Measurements from ENCODE around the gene FGF2. TPM values are rescaled to one million over a fixed set of nuclear protein-coding genes. Genes with fewer than 3 reads are reported as not detected.

Gene FGF2
- total RNA-seq, 1 experiment from 2014 or later = 4.1 TPM

- H3K9me2 ChIP-seq (replicated peaks; ENCODE audit: low read length) = no peaks in the 10 kb centered on the region
- H3K4me2 ChIP-seq (ENCODE audit: low read length) = no peak overlapping the region
- TF ChIP-seq EZH2phosphoT487 (IDR thresholded peaks at IDR 0.05; ENCODE audit: borderline replicate concordance, low read length) = no peak
- no peak for TF ChIP-seq EZH2 (IDR thresholded peaks at IDR 0.05; ENCODE audit: low read length, unreplicated experiment)
- TF ChIP-seq, protein P1, sequence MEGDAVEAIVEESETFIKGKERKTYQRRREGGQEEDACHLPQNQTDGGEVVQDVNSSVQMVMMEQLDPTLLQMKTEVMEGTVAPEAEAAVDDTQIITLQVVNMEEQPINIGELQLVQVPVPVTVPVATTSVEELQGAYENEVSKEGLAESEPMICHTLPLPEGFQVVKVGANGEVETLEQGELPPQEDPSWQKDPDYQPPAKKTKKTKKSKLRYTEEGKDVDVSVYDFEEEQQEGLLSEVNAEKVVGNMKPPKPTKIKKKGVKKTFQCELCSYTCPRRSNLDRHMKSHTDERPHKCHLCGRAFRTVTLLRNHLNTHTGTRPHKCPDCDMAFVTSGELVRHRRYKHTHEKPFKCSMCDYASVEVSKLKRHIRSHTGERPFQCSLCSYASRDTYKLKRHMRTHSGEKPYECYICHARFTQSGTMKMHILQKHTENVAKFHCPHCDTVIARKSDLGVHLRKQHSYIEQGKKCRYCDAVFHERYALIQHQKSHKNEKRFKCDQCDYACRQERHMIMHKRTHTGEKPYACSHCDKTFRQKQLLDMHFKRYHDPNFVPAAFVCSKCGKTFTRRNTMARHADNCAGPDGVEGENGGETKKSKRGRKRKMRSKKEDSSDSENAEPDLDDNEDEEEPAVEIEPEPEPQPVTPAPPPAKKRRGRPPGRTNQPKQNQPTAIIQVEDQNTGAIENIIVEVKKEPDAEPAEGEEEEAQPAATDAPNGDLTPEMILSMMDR (conservative IDR thresholded peaks at IDR 0.05; ENCODE audit: low read depth, low read length) = no peak
- BruUV-seq (replicated peaks) = no TSS peak
- H3K79me2 ChIP-seq (ENCODE audit: low read length) = no peaks in the 10 kb centered on the region
- H2AFZ ChIP-seq (ENCODE audit: low read length) = no peak overlapping the region
- ChIA-PET CTCF (no interaction called here), POLR2A (ENCODE audit: unreplicated experiment) (interaction anchor here (0.5 kb wide), 1 partner anchor 126 kb away, joined by 4 read pairs; no protein-coding TSS in a partner anchor)
- no peak overlapping the region for H3K4me3 ChIP-seq (ENCODE audit: low read length)
- intact Hi-C loops (cut with micrococcal nuclease) = loop anchor here (10.0 kb wide), 1 partner anchor 46 kb away; no protein-coding TSS in a partner anchor
- H3K36me3 ChIP-seq (ENCODE audit: low read depth, low read length) = no peaks in the 10 kb centered on the region; the same call in 1 of the 2 replicates
- H3K27ac ChIP-seq (ENCODE audit: low read length) = no peak overlapping the region
- H3K4me1 ChIP-seq (ENCODE audit: insufficient read depth, low read length) = peaks cover 18% of the 10 kb centered on the region
- ATAC-seq (no peak), DNase-seq (no peak)
- H3K9ac ChIP-seq (ENCODE audit: low read length) = no peak overlapping the region
- 0 out of 2 replicates have a peak, but pooled peaks cover 8% of the 10 kb centered on the region for H3K9me3 ChIP-seq (ENCODE audit: low read length)
- H3F3A ChIP-seq (ENCODE audit: low read length, unreplicated experiment) = no peaks in the 10 kb centered on the region
- no peaks in the 10 kb centered on the region for H3K27me3 ChIP-seq (ENCODE audit: low read length)
- no peaks in the 10 kb centered on the region for H4K20me1 ChIP-seq (ENCODE audit: low read length)
Measured at GRCh38 chr4:122788935-122789334, 37.7 kb upstream of the FGF2 start.

GRCh38 chr4:122793811-122794210 is 32.8 kb upstream of the FGF2 start:
- intact Hi-C loops (cut with micrococcal nuclease) = no loop called here
- no peak for ATAC-seq
- ChIA-PET CTCF (no interaction called here), POLR2A (ENCODE audit: unreplicated experiment) (no interaction called here)
- BruUV-seq (replicated peaks) = no TSS peak
- no peaks in the 10 kb centered on the region for H3K27me3 ChIP-seq (ENCODE audit: low read length)
- H3K9me3 ChIP-seq (ENCODE audit: low read length) = no peaks in the 10 kb centered on the region
- no peaks in the 10 kb centered on the region for H3K36me3 ChIP-seq (ENCODE audit: low read depth, low read length)
- DNase-seq = no peak
- H3K79me2 ChIP-seq (ENCODE audit: low read length) = no peaks in the 10 kb centered on the region
- no peak overlapping the region for H3K4me2 ChIP-seq (ENCODE audit: low read length)
- no peaks in the 10 kb centered on the region for H3F3A ChIP-seq (ENCODE audit: low read length, unreplicated experiment)
- H4K20me1 ChIP-seq (ENCODE audit: low read length) = no peaks in the 10 kb centered on the region
- H2AFZ ChIP-seq (ENCODE audit: low read length) = no peak overlapping the region
- TF ChIP-seq EZH2phosphoT487 (IDR thresholded peaks at IDR 0.05; ENCODE audit: borderline replicate concordance, low read length) = no peak
- no peak for TF ChIP-seq EZH2 (IDR thresholded peaks at IDR 0.05; ENCODE audit: low read length, unreplicated experiment)
- TF ChIP-seq, protein P1 (conservative IDR thresholded peaks at IDR 0.05; ENCODE audit: low read depth, low read length) = no peak
- no peak overlapping the region for H3K27ac ChIP-seq (ENCODE audit: low read length)
- no peaks in the 10 kb centered on the region for H3K4me1 ChIP-seq (ENCODE audit: insufficient read depth, low read length)
- H3K9me2 ChIP-seq (replicated peaks; ENCODE audit: low read length) = no peaks in the 10 kb centered on the region
- no peak overlapping the region for H3K4me3 ChIP-seq (ENCODE audit: low read length)
- H3K9ac ChIP-seq (ENCODE audit: low read length) = no peak overlapping the region

- no peak overlapping the region for H3K4me2 ChIP-seq (ENCODE audit: low read length)
- intact Hi-C loops (cut with micrococcal nuclease) = no loop called here
Measured at GRCh38 chr4:122796801-122797404, 29.7 kb upstream of the FGF2 start.

More at GRCh38 chr4:122796801-122797404, 29.7 kb upstream of the FGF2 start:
- H3K9me2 ChIP-seq (replicated peaks; ENCODE audit: low read length) = no peaks in the 10 kb centered on the region
- H3K9me3 ChIP-seq (ENCODE audit: low read length) = no peaks in the 10 kb centered on the region
- no peak overlapping the region for H3K9ac ChIP-seq (ENCODE audit: low read length)
- no peaks in the 10 kb centered on the region for H3K27me3 ChIP-seq (ENCODE audit: low read length)
- CTCF ChIA-PET = no interaction called here
- no TSS peak for BruUV-seq (replicated peaks)
- no peak overlapping the region for H2AFZ ChIP-seq (ENCODE audit: low read length)
- H3K36me3 ChIP-seq (ENCODE audit: low read depth, low read length) = no peaks in the 10 kb centered on the region
- no peak overlapping the region for H3K27ac ChIP-seq (ENCODE audit: low read length)
- H4K20me1 ChIP-seq (ENCODE audit: low read length) = no peaks in the 10 kb centered on the region
- DNase-seq (no peak), ATAC-seq (no peak)
- TF ChIP-seq EZH2 (IDR thresholded peaks at IDR 0.05; ENCODE audit: low read length, unreplicated experiment) (no peak), EZH2phosphoT487 (IDR thresholded peaks at IDR 0.05; ENCODE audit: borderline replicate concordance, low read length) (no peak)
- TF ChIP-seq, protein P1 (conservative IDR thresholded peaks at IDR 0.05; ENCODE audit: low read depth, low read length) = no peak
- POLR2A ChIA-PET (ENCODE audit: unreplicated experiment) = no interaction called here
- H3F3A ChIP-seq (ENCODE audit: low read length, unreplicated experiment) = no peaks in the 10 kb centered on the region
- H3K4me3 ChIP-seq (ENCODE audit: low read length) = no peak overlapping the region
- no peaks in the 10 kb centered on the region for H3K4me1 ChIP-seq (ENCODE audit: insufficient read depth, low read length)
- H3K79me2 ChIP-seq (ENCODE audit: low read length) = no peaks in the 10 kb centered on the region
